Natural killer cell treated with Interleukin-12 subunit alpha and Interleukin-12 subunit beta and Interleukin-15 and Interleukin-18, amount 100 ng/mL, for 72 hours (primary cell): Measurements from ENCODE around the gene VRTN. TPM values are rescaled to one million over a fixed set of nuclear protein-coding genes. Genes with fewer than 3 reads are reported as not detected.
"Not testable (repeated sequence)": the region's sequence is repeated elsewhere in the genome, so short reads cannot be mapped to it uniquely, and the experiment has no call there.

ENCODE experiments used
- ATAC-seq, 2 donors: fragments of 150-1000 bp; cut with Tn5 transposase in 1 of 2; sonication (Bioruptor Pico), chemical (Tn5 transposase) in 1 of 2; 2 replicates each; pipeline ENCODE4 v1.10.0; 2021
- DNase-seq: peaks from one replicate; pipeline ENCODE4 v3.0.0; 2022; ENCODE audit warnings: low spot score
- H3K27ac Mint-ChIP-seq, 2 donors: 1 replicate in 1 of 2; 2 replicates in 1 of 2; pipeline ENCODE4 v1.8.0; 2022; ENCODE audit warnings: mixed read lengths in 2 of 2, mild to moderate bottlenecking in 1 of 2, moderate library complexity in 1 of 2
- H3K27me3 Mint-ChIP-seq, 2 donors: 1 replicate in 1 of 2; 2 replicates in 1 of 2; pipeline ENCODE4 v1.8.0; 2022; ENCODE audit warnings: mixed read lengths in 2 of 2
- H3K36me3 Mint-ChIP-seq: one replicate; pipeline ENCODE4 v1.8.0; 2022; ENCODE audit warnings: mixed read lengths
- H3K4me1 Mint-ChIP-seq, 2 donors: 1 replicate in 1 of 2; 2 replicates in 1 of 2; pipeline ENCODE4 v1.8.0; 2022; ENCODE audit warnings: low read depth in 2 of 2, mixed read lengths in 2 of 2, mild to moderate bottlenecking in 1 of 2
- H3K4me3 Mint-ChIP-seq: one replicate; pipeline ENCODE4 v1.8.0; 2022; ENCODE audit warnings: mixed read lengths
- H3K9me3 Mint-ChIP-seq: 2 replicates; pipeline ENCODE4 v1.8.0; 2022; ENCODE audit warnings: mixed read lengths
- total RNA-seq, 2 donors: library from RNA; stranded (reverse); gene quantifications; one replicate each; pipeline ENCODE4 v1.2.3, GENCODE V29; 2022

Gene VRTN
- total RNA-seq, 2 donors from 2014 or later, result not detected

- Mint-ChIP-seq H3K27ac (no peak overlapping the region), H3K4me3 (no peak overlapping the region), H3K27me3 (peaks cover 12 to 13% of the 10 kb centered on the region in 2 donors), H3K4me1 (no peaks in the 10 kb centered on the region), H3K36me3 (no peaks in the 10 kb centered on the region), H3K9me3 (no peaks in the 10 kb centered on the region)
- no peak for DNase-seq
- ATAC-seq, result peak in 1 of 2 donors; percentile 25
Observed at GRCh38 chr14:74358176-74358829, 10.0 kb downstream of the VRTN start.

GRCh38 chr14:74360163-74360562 lies 11.9 kb downstream of the VRTN start:
- DNase-seq, result no peak
- H3K4me1 Mint-ChIP-seq, result no peaks in the 10 kb centered on the region

GRCh38 chr14:74362361-74362915 lies 14.2 kb downstream of the VRTN start:
- DNase-seq, result peak; percentile 80
- peak; percentile 61 to 67 for ATAC-seq
- no peaks in the 10 kb centered on the region for H3K4me1 Mint-ChIP-seq
- H3K9me3 Mint-ChIP-seq, result no peaks in the 10 kb centered on the region
- H3K27ac Mint-ChIP-seq, result peak overlapping the region in 1 of 2 donors; percentile 11
- peaks cover 13 to 15% of the 10 kb centered on the region in 2 donors for H3K27me3 Mint-ChIP-seq
- no peaks in the 10 kb centered on the region for H3K36me3 Mint-ChIP-seq
- no peak overlapping the region for H3K4me3 Mint-ChIP-seq

More at GRCh38 chr14:74360163-74360562, 11.9 kb downstream of the VRTN start:
- ATAC-seq, result no peak
- Mint-ChIP-seq H3K4me3 (no peak overlapping the region), H3K9me3 (no peaks in the 10 kb centered on the region), H3K27me3 (peaks cover 13 to 20% of the 10 kb centered on the region in 2 donors), H3K27ac (no peak overlapping the region), H3K36me3 (no peaks in the 10 kb centered on the region)

GRCh38 chr14:74364271-74364880 lies 16.1 kb downstream of the VRTN start:
- H3K4me3 Mint-ChIP-seq, result no peak overlapping the region
- H3K36me3 Mint-ChIP-seq, result no peaks in the 10 kb centered on the region
- no peaks in the 10 kb centered on the region for H3K4me1 Mint-ChIP-seq
- H3K27me3 Mint-ChIP-seq, result peaks cover 13 to 15% of the 10 kb centered on the region in 2 donors
- H3K9me3 Mint-ChIP-seq, result no peaks in the 10 kb centered on the region
- ATAC-seq (no peak), DNase-seq (no peak)
- no peak overlapping the region for H3K27ac Mint-ChIP-seq

- Mint-ChIP-seq H3K36me3 (no peaks in the 10 kb centered on the region), H3K9me3 (no peaks in the 10 kb centered on the region), H3K27me3 (peaks cover 5 to 11% of the 10 kb centered on the region in 2 donors), H3K27ac (no peak overlapping the region), H3K4me3 (no peak overlapping the region), H3K4me1 (no peaks in the 10 kb centered on the region)
- no peak for ATAC-seq
- no peak for DNase-seq
Observed at GRCh38 chr14:74368026-74368425, 19.8 kb downstream of the VRTN start.

GRCh38 chr14:74368441-74368840 lies 20.2 kb downstream of the VRTN start:
- H3K4me3 Mint-ChIP-seq, result no peak overlapping the region
- H3K27ac Mint-ChIP-seq, result no peak overlapping the region
- H3K27me3 Mint-ChIP-seq, result peaks cover 5 to 11% of the 10 kb centered on the region in 2 donors
- DNase-seq (no peak), ATAC-seq (no peak)
- H3K4me1 Mint-ChIP-seq, result no peaks in the 10 kb centered on the region
- H3K9me3 Mint-ChIP-seq, result no peaks in the 10 kb centered on the region
- no peaks in the 10 kb centered on the region for H3K36me3 Mint-ChIP-seq

- ATAC-seq (no peak), DNase-seq (no peak)
- no peaks in the 10 kb centered on the region for H3K4me1 Mint-ChIP-seq
- H3K27ac Mint-ChIP-seq, result no peak overlapping the region
- no peaks in the 10 kb centered on the region for H3K9me3 Mint-ChIP-seq
- H3K27me3 Mint-ChIP-seq, result peaks cover 0 to 4% of the 10 kb centered on the region in 2 donors
- no peaks in the 10 kb centered on the region for H3K36me3 Mint-ChIP-seq
- no peak overlapping the region for H3K4me3 Mint-ChIP-seq
Observed at GRCh38 chr14:74377976-74378690, 29.9 kb downstream of the VRTN start.

GRCh38 chr14:74380172-74380571 lies 31.9 kb downstream of the VRTN start:
- no peak for ATAC-seq
- Mint-ChIP-seq H3K36me3 (no peaks in the 10 kb centered on the region), H3K27me3 (peaks cover 0 to 8% of the 10 kb centered on the region in 2 donors), H3K27ac (no peak overlapping the region), H3K4me1 (no peaks in the 10 kb centered on the region), H3K9me3 (no peaks in the 10 kb centered on the region), H3K4me3 (no peak overlapping the region)
- DNase-seq, result no peak

GRCh38 chr14:74380845-74381244 lies 32.6 kb downstream of the VRTN start:
- ATAC-seq, result no peak
- no peak overlapping the region for H3K27ac Mint-ChIP-seq
- no peak overlapping the region for H3K4me3 Mint-ChIP-seq

GRCh38 chr14:74381571-74381970 lies 33.3 kb downstream of the VRTN start:
- not testable (repeated sequence) for H3K9me3 Mint-ChIP-seq, DNase-seq, H3K4me1 Mint-ChIP-seq, ATAC-seq, H3K27ac Mint-ChIP-seq, H3K27me3 Mint-ChIP-seq, H3K36me3 Mint-ChIP-seq, H3K4me3 Mint-ChIP-seq

More at GRCh38 chr14:74380845-74381244, 32.6 kb downstream of the VRTN start:
- no peaks in the 10 kb centered on the region for H3K36me3 Mint-ChIP-seq
- no peak for DNase-seq
- no peaks in the 10 kb centered on the region for H3K9me3 Mint-ChIP-seq
- peaks cover 0 to 8% of the 10 kb centered on the region in 2 donors for H3K27me3 Mint-ChIP-seq
- H3K4me1 Mint-ChIP-seq, result no peaks in the 10 kb centered on the region

- ATAC-seq (no peak), DNase-seq (no peak)
- H3K27ac Mint-ChIP-seq, result no peak overlapping the region
- H3K27me3 Mint-ChIP-seq, result peaks cover 8 to 9% of the 10 kb centered on the region in 2 donors
- no peak overlapping the region for H3K4me3 Mint-ChIP-seq
- H3K36me3 Mint-ChIP-seq, result no peaks in the 10 kb centered on the region
- no peaks in the 10 kb centered on the region for H3K9me3 Mint-ChIP-seq
- H3K4me1 Mint-ChIP-seq, result no peaks in the 10 kb centered on the region
Observed at GRCh38 chr14:74382231-74382630, 34.0 kb downstream of the VRTN start.

GRCh38 chr14:74389980-74390379 lies 41.7 kb downstream of the VRTN start:
- Mint-ChIP-seq H3K36me3 (no peaks in the 10 kb centered on the region), H3K4me1 (no peaks in the 10 kb centered on the region), H3K4me3 (no peak overlapping the region), H3K9me3 (no peaks in the 10 kb centered on the region), H3K27ac (no peak overlapping the region), H3K27me3 (peaks cover 14 to 16% of the 10 kb centered on the region in 2 donors)
- no peak for DNase-seq
- no peak for ATAC-seq

- peak overlapping the region in 1 of 2 donors; percentile 76 for H3K27ac Mint-ChIP-seq
- H3K4me3 Mint-ChIP-seq, H3K4me1 Mint-ChIP-seq, DNase-seq, H3K36me3 Mint-ChIP-seq, H3K9me3 Mint-ChIP-seq, ATAC-seq: not testable (repeated sequence)
- peaks cover 13 to 16% of the 10 kb centered on the region in 2 donors for H3K27me3 Mint-ChIP-seq
Observed at GRCh38 chr14:74390505-74390904, 42.2 kb downstream of the VRTN start.

GRCh38 chr14:74391479-74391878 lies 43.2 kb downstream of the VRTN start:
- Mint-ChIP-seq H3K4me1 (no peaks in the 10 kb centered on the region), H3K9me3 (no peaks in the 10 kb centered on the region), H3K4me3 (no peak overlapping the region), H3K27me3 (peaks cover 12 to 14% of the 10 kb centered on the region in 2 donors), H3K36me3 (no peaks in the 10 kb centered on the region), H3K27ac (no peak overlapping the region)
- DNase-seq (no peak), ATAC-seq (no peak)
